H1 (cell line): ENCODE results near the gene GABRR3. TPM values are rescaled to one million over a fixed set of nuclear protein-coding genes. Genes with fewer than 3 reads are reported as not detected.

ENCODE experiments used
- HDAC2 ChIP-seq, 2 experiments: fragments of 300-600 bp in 1 of 2; sonication (generic) in 1 of 2; IDR thresholded peaks; 2 replicates each; pipeline ENCODE4 v1.6.1; 2011 to 2012; ENCODE audit warnings: low read depth in 2 of 2, low read length in 2 of 2, mild to moderate bottlenecking in 2 of 2, moderate library complexity in 2 of 2, borderline replicate concordance in 1 of 2, inconsistent platforms in 1 of 2
- RXRA ChIP-seq: IDR thresholded peaks from 2 replicates; pipeline ENCODE4 v1.6.1; 2011; ENCODE audit warnings: low read depth, mild to moderate bottlenecking, low read length, moderate library complexity; ENCODE audit not compliant: insufficient read depth
- polyA plus RNA-seq, 7 experiments: library from polyadenylated mRNA; depleted of rRNA in 3 of 7; stranded (reverse) in 5 of 7; unstranded in 2 of 7; fragments of >200 nt in 5 of 7; fragments of 200-250 nt in 2 of 7; gene quantifications; 1 replicate in 5 of 7; 2 replicates in 1 of 7; 4 replicates in 1 of 7; pipeline versions ENCODE4 v1.2.1 to v1.2.3, GENCODE V29; 2011 to 2013; ENCODE audit warnings: missing spikeins in 2 of 7, mixed read lengths in 2 of 7
- total RNA-seq: library from RNA; stranded (reverse); fragmentation: NEBNext Ultra II Directional; extraction: Animal tissue kit (Norgen Biotek cat#: 25700); gene quantifications from 2 replicates; pipeline ENCODE4 v1.2.1, GENCODE V29; 2021

Gene GABRR3
- total and polyA plus RNA-seq, 2 of the 8 experiments (the other 6 are each of a cell fraction or from before 2014, with no cell fraction given) = not detected

- no peak for TF ChIP-seq RXRA
- TF ChIP-seq HDAC2 (IDR thresholded peaks at IDR 0.05; ENCODE audit: borderline replicate concordance in 1 of 2, low read depth in 2 of 2, low read length in 2 of 2) = no peak
Observed at GRCh38 chr3:97948351-97949109, 86.6 kb downstream of the GABRR3 start (continued).
